PC-9 (cell line): ENCODE results near the gene DAZAP2.

Experiments used
- EZH2 ChIP-seq: fragments of 200-600 bp; sonication (generic); IDR thresholded peaks from 2 replicates; pipeline ENCODE4 v1.8.0; 2017; ENCODE audit warnings: antibody characterized with exemption, low read depth
- TF ChIP-seq, protein P1 (sequence below): fragments of 200-600 bp; sonication (generic); conservative IDR thresholded peaks from 2 replicates; pipeline ENCODE4 v1.6.1; 2017; ENCODE audit warnings: mixed run types, antibody characterized with exemption, mild to moderate bottlenecking, moderate library complexity

DNA sequence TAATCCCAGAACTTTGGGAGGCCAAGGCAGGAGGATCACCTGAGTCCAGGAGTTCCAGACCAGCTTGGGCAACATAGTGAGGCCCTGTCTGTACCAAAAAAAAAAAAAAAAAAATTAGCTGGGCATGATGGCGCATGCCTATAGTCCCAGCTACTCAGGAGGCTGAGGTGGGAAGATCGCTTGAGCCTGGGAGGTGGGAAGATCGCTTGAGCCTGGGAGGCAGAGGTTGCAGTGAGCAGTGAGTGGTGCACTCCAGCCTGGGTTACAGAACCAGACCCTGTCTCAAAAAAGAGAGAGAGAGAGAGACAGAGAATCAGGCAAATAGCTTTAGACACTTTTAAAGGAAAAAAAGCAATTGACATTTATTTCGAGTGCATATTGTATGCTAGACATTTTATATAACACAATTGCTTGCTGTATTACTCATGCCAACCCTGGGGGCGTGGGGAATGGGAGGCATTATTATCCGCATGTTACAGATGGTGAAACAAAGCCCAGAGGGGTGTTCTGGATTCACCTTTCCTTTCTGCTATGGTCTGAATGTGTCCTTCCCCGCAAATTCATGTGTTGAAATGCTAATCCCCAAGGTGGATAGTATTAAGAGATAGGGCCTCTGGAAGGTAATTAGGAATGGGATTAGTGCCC is 30.5 kb upstream of the DAZAP2 start:
- TF ChIP-seq EZH2 = no peak
- TF ChIP-seq, protein P1, sequence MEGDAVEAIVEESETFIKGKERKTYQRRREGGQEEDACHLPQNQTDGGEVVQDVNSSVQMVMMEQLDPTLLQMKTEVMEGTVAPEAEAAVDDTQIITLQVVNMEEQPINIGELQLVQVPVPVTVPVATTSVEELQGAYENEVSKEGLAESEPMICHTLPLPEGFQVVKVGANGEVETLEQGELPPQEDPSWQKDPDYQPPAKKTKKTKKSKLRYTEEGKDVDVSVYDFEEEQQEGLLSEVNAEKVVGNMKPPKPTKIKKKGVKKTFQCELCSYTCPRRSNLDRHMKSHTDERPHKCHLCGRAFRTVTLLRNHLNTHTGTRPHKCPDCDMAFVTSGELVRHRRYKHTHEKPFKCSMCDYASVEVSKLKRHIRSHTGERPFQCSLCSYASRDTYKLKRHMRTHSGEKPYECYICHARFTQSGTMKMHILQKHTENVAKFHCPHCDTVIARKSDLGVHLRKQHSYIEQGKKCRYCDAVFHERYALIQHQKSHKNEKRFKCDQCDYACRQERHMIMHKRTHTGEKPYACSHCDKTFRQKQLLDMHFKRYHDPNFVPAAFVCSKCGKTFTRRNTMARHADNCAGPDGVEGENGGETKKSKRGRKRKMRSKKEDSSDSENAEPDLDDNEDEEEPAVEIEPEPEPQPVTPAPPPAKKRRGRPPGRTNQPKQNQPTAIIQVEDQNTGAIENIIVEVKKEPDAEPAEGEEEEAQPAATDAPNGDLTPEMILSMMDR = no peak
